ENCODE data around the gene TTLL8.
A peak's percentile ranks its signal among the peaks of the same experiment; 100 is the strongest.

TTLL8 gene

GRCh38 chr22:50011447-50012210 lies 46.5 kb downstream of the TTLL8 start:
- peaks cover 10% of the 10 kb centered on the region for H3K4me1 Mint-ChIP-seq
- no peaks in the 10 kb centered on the region for H3K36me3 Mint-ChIP-seq
- no peaks in the 10 kb centered on the region for H3K9me3 Mint-ChIP-seq
- peak overlapping the region; percentile 33 for H3K4me3 Mint-ChIP-seq
- H3K27ac Mint-ChIP-seq = no peak overlapping the region
- H3K27me3 Mint-ChIP-seq = no peaks in the 10 kb centered on the region

DNA sequence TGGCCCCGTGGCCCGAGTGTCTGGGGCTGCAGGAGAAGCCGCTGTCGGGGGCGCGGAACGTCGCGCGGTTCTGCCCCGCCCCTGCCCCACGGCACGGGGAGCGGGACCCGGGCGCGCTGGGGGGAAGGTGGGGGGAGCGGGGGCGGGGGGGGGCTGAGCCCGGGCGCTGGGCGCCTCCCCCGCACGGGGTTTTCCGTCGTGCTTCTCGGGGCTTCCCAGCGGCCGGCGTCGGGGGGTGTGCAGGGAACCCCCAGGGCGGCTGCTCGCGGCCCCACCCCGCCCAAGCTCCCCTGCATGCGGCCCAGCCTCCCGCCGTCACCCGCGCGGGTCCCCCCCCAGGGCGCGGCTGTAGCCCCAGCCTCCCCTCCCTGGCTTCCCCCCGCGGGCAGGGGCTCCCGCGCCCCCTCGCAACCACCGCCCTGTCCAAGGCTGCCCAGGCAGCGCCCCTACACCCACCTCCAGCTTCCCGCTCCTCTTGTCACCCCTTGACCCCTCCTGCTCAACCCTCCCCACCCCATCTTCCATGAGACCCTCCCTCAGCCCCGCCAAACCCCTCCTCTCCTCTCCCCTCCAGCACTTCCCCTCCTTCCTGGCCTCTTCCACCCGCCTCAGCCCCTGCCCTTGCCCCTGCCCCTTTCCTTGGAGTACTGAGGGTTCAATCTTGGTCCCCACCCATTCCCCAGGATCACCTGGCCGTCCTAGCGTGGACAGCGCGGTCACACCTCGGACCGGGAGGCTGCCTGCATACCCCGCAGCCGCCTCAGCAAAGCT lies 47.2 kb downstream of the TTLL8 start:
- no peaks in the 10 kb centered on the region for H3K9me3 Mint-ChIP-seq
- H3K4me1 Mint-ChIP-seq = peaks cover 10% of the 10 kb centered on the region
- no peak overlapping the region for H3K27ac Mint-ChIP-seq
- no peaks in the 10 kb centered on the region for H3K36me3 Mint-ChIP-seq
- H3K27me3 Mint-ChIP-seq = no peaks in the 10 kb centered on the region
- peak overlapping the region; percentile 33 for H3K4me3 Mint-ChIP-seq

GRCh38 chr22:50009765-50010675 lies 48.1 kb downstream of the TTLL8 start:
- H3K4me3 Mint-ChIP-seq = no peak overlapping the region
- no peaks in the 10 kb centered on the region for H3K9me3 Mint-ChIP-seq
- H3K4me1 Mint-ChIP-seq = peaks cover 10% of the 10 kb centered on the region
- H3K27ac Mint-ChIP-seq = peak overlapping the region; percentile 30
- H3K36me3 Mint-ChIP-seq = no peaks in the 10 kb centered on the region
- H3K27me3 Mint-ChIP-seq = no peaks in the 10 kb centered on the region

- no peaks in the 10 kb centered on the region for H3K27me3 Mint-ChIP-seq
- H3K4me1 Mint-ChIP-seq = peaks cover 10% of the 10 kb centered on the region
- H3K27ac Mint-ChIP-seq = no peak overlapping the region
- H3K9me3 Mint-ChIP-seq = no peaks in the 10 kb centered on the region
- no peaks in the 10 kb centered on the region for H3K36me3 Mint-ChIP-seq
- H3K4me3 Mint-ChIP-seq = no peak overlapping the region
Measured at GRCh38 chr22:50009251-50009650, 48.8 kb downstream of the TTLL8 start.

DNA sequence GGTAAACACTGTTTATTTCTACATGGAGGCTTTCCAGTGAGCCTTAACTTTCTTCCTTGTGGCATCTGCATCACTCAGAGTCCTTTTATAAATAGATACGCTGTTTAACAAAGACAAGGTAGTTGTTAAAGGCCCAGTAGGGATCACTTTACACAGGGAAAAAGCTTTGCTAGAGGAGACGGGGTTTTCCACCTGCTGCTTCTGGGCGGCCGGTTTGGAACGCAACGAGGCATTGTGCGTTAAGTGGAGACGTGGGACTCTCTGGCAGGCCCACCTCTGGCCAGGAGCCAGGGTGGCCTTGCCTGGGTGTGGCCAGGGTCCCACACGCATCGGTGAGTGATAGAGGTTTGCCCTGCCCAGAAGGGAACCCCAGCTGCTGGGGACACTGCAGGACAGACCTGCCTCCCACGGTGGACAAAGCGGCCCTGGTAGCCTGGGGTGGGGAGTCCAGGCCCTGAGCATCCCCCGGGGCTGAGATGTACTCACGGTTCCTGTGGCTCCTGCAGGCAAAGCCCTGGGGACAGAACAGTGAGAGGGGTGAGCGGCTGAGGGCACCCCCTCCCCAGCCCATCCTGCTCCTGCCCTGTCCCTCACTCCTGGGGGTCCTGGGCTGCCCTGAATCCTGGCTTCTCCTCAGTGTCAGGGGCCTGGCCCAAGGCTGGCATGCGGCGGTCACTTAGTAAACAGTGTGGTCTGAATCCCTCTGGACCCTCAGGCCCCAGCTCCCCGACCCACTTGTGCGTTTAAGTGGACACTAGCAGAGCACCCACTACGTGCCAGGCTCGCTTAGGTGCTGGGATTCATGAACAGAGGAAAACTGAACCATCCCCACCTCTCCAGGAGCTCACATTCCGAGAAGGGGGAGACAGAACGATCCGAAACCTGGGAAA lies 49.7 kb downstream of the TTLL8 start:
- no peaks in the 10 kb centered on the region for H3K36me3 Mint-ChIP-seq
- no peaks in the 10 kb centered on the region for H3K9me3 Mint-ChIP-seq
- H3K27ac Mint-ChIP-seq = no peak overlapping the region
- no peak overlapping the region for H3K4me3 Mint-ChIP-seq
- no peaks in the 10 kb centered on the region for H3K27me3 Mint-ChIP-seq
- H3K4me1 Mint-ChIP-seq = peaks cover 10% of the 10 kb centered on the region

GRCh38 chr22:50007057-50007511 lies 51.0 kb downstream of the TTLL8 start:
- Mint-ChIP-seq H3K9me3 (no peaks in the 10 kb centered on the region), H3K36me3 (no peaks in the 10 kb centered on the region), H3K27ac (no peak overlapping the region)

DNA sequence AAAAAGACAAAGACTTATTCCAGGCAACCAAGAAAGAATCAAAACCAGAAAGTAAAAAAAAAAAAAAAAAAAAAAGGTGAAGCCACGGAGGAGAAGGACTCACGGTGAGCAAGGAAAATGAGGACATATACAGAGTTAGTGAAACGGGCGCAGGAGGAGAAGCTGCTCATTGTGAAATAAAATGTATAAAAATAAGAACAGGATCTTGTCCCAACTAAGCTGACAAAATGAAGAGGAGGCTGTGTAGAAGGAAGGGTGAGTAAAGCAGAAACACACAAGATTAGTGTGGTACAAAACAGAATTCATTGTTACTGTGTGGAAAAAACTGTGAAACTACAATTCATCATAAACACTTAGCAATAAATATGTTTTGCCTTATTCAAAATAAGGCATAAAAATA lies 53.2 kb downstream of the TTLL8 start:
- Mint-ChIP-seq H3K4me1 (no peaks in the 10 kb centered on the region), H3K27me3 (no peaks in the 10 kb centered on the region), H3K27ac (no peak overlapping the region)

More at GRCh38 chr22:50007057-50007511, 51.0 kb downstream of the TTLL8 start:
- H3K4me1 Mint-ChIP-seq = peaks cover 10% of the 10 kb centered on the region
- no peaks in the 10 kb centered on the region for H3K27me3 Mint-ChIP-seq
- no peak overlapping the region for H3K4me3 Mint-ChIP-seq

GRCh38 chr22:50002791-50003190 lies 55.3 kb downstream of the TTLL8 start:
- Mint-ChIP-seq H3K4me1 (peaks cover 5% of the 10 kb centered on the region), H3K27me3 (no peaks in the 10 kb centered on the region), H3K9me3 (no peaks in the 10 kb centered on the region), H3K4me3 (no peak overlapping the region), H3K27ac (no peak overlapping the region), H3K36me3 (no peaks in the 10 kb centered on the region)

More for the DNA sequence above, 53.2 kb downstream of the TTLL8 start:
- Mint-ChIP-seq H3K4me3 (no peak overlapping the region), H3K9me3 (no peaks in the 10 kb centered on the region), H3K36me3 (no peaks in the 10 kb centered on the region)

GRCh38 chr22:50001388-50002231 lies 56.5 kb downstream of the TTLL8 start:
- H3K27ac Mint-ChIP-seq = no peak overlapping the region
- H3K36me3 Mint-ChIP-seq = no peaks in the 10 kb centered on the region
- H3K4me3 Mint-ChIP-seq = no peak overlapping the region
- no peaks in the 10 kb centered on the region for H3K9me3 Mint-ChIP-seq
- peaks cover 5% of the 10 kb centered on the region for H3K4me1 Mint-ChIP-seq
- H3K27me3 Mint-ChIP-seq = no peaks in the 10 kb centered on the region

DNA sequence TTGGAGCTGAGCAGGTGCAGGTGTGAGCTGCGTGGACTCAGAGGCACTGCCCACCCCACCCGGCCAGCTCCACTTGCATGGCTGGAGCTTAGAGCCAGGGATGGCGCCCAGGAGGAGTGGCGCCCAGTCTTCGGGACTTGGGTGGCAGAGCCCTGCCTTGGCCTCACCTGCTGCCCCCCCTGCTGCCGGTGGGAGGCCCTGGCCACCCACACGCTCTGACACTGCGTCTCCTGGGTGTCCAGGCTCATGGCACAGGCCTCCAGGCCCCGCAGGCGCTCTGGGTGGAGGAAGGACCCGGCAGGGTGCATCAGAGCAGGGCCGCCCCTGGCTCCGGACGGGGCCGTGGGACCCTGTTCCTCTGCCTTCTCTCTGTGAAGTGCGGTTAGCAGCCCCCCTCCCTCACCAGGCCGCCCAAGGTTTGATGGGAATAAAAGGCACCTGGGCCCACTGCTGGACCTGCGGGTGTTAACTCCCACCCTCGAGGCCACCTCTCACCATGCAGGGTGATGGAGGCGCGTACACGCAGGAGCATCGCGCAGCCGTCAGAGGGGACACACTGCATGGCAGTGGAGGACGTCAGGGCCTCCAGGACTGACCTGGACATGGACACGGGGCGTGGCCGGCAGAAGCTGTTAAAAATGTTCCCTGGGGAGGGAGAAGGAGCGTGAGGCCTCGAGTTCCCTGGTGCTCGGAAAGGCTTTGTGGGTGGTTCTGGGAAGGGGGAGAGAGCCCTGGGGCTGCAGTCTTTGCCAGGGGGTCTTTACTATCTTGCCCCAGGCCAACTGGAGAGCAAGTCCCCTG lies 57.3 kb downstream of the TTLL8 start:
- no peak overlapping the region for H3K27ac Mint-ChIP-seq
- peaks cover 5% of the 10 kb centered on the region for H3K4me1 Mint-ChIP-seq
- no peaks in the 10 kb centered on the region for H3K27me3 Mint-ChIP-seq
- H3K36me3 Mint-ChIP-seq = no peaks in the 10 kb centered on the region
- no peak overlapping the region for H3K4me3 Mint-ChIP-seq
- H3K9me3 Mint-ChIP-seq = no peaks in the 10 kb centered on the region

DNA sequence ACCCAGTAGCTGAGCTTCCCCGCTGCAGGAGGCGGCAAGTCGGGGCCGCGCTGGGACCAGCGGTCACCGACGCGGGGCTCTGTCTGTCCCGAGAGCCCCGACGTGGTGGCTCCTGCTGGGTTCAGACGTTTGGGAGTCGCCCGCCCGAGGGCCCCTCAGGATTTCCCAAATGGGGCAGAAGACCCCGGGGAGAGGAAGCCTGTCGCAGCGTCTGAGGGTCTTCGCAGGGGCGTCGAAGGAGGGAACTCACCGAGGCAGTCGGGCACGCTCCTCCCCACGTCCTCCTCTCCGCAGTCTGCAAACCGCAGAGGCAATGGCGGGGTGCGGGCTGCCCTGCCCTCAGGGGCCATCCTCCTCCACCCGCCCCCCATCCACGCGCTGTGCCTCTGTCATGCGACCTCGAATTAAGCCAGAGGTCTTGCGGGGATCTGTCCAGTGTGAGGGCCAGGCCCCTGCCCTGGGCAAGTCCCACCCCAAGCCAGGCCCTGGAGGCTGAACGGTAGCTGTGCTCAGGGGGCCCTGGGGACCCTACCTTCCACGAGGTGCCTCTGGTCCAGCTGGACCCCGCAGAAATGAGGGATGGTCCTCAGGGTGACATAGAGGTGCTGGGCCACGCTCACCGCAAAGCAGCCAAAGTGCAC lies 58.0 kb downstream of the TTLL8 start:
- Mint-ChIP-seq H3K4me3 (no peak overlapping the region), H3K27me3 (no peaks in the 10 kb centered on the region), H3K4me1 (peaks cover 5% of the 10 kb centered on the region), H3K9me3 (no peaks in the 10 kb centered on the region), H3K36me3 (no peaks in the 10 kb centered on the region), H3K27ac (no peak overlapping the region)

DNA sequence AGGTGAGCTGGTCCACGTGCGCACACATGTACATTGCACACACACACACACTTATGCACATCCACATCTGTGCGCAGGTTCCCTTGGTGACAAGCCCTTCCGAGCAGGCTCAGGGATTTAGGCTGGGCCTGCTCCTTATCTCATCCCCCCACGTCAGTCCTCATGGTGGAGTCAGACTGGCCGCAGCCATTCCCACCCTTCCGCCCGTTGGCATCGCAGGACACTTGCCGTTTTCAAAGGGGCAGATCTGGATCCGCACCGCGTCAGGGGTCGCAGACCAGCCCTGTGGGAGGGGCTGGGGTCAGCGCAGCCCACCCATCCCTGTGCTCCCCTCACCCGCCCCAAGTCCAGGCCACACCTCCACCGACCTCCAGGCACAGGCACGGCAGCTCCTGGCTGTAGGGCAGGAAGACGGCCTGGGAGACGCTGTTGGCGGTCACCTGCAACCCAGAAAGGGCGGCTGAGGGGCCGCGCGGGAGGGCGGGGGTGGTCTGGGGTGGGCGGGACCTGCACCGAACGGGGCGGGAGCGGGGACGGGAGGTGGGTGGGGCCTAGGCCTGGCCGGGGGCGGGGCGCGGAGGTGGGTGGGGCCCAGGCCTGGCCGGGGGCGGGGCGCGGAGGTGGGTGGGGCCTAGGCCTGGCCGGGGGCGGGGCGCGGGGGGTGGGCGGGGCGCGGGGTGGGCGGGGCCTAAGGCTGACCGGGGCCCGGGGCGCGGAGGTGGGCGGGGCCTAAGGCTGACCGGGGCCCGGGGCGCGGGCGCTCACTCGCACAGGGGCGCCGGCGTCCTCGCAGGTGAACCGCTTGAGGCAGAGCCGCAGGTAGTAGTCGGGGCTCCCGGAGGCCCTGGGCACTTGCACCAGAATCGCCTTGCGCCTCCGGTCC lies 58.8 kb downstream of the TTLL8 start:
- Mint-ChIP-seq H3K4me3 (no peak overlapping the region), H3K9me3 (no peaks in the 10 kb centered on the region), H3K36me3 (no peaks in the 10 kb centered on the region), H3K4me1 (peaks cover 5% of the 10 kb centered on the region), H3K27me3 (no peaks in the 10 kb centered on the region), H3K27ac (peak overlapping the region; percentile 59)

Data from activated naive CD4-positive, alpha-beta T cell treated with anti-CD3 and anti-CD28 coated beads, Interleukin-2, amount 50 U/mL, for 24 hours (primary cell).